GM13976 (cell line): ENCODE results near the gene FARSB.
A peak's percentile ranks its signal among the peaks of the same experiment; 100 is the strongest.

Experiments used
- DNase-seq: peaks from one replicate; pipeline ENCODE4 v3.0.0; 2012; ENCODE audit warnings: low spot score
- CTCF ChIP-seq: IDR thresholded peaks from 2 replicates; pipeline ENCODE4 v1.5.1; 2012; ENCODE audit warnings: borderline replicate concordance, mild to moderate bottlenecking; ENCODE audit not compliant: insufficient read depth; ENCODE audit errors: extremely low read depth, missing control alignments, control extremely low read depth
- in situ Hi-C: fragments of 300-500 bp; cut with MboI; formaldehyde crosslinking; loops from one replicate; pipeline ENCODE4 v1.12.0; 2022; ENCODE audit warnings: low sequenced_read_pairs, mixed read lengths, inconsistent platforms; ENCODE audit not compliant: unreplicated experiment

The FARSB gene

GRCh38 chr2:222566229-222566628 is 89.7 kb downstream of the FARSB start:
- no peak for DNase-seq
- TF ChIP-seq CTCF, result no peak
- in situ Hi-C loops, result loop anchor here (25.0 kb wide), 1 partner anchor 504 kb away; no protein-coding TSS in a partner anchor

GRCh38 chr2:222563936-222564335 is 92.0 kb downstream of the FARSB start:
- no peak for DNase-seq
- no peak for TF ChIP-seq CTCF
- in situ Hi-C loops, result loop anchor here (25.0 kb wide), 1 partner anchor 502 kb away; no protein-coding TSS in a partner anchor

GRCh38 chr2:222563106-222563718 is 92.7 kb downstream of the FARSB start:
- in situ Hi-C loops, result loop anchor here (25.0 kb wide), 1 partner anchor 501 kb away; no protein-coding TSS in a partner anchor
- no peak for DNase-seq
- TF ChIP-seq CTCF, result no peak

- peak; percentile 59 for TF ChIP-seq CTCF
- in situ Hi-C loops, result loop anchor here (25.0 kb wide), 1 partner anchor 500 kb away; no protein-coding TSS in a partner anchor
- DNase-seq, result peak; percentile 77
These were observed 93.9 kb downstream of the FARSB start for GRCh38 chr2:222561817-222562645.

GRCh38 chr2:222561151-222561550 is 94.7 kb downstream of the FARSB start:
- TF ChIP-seq CTCF, result no peak
- no peak for DNase-seq
- in situ Hi-C loops, result loop anchor here (25.0 kb wide), 1 partner anchor 499 kb away; no protein-coding TSS in a partner anchor

GRCh38 chr2:222554517-222554916 is 101.4 kb downstream of the FARSB start:
- no peak for DNase-seq
- no peak for TF ChIP-seq CTCF
- in situ Hi-C loops, result loop anchor here (25.0 kb wide), 1 partner anchor 492 kb away; no protein-coding TSS in a partner anchor
